ENCODE data around the gene EBLN2.

The EBLN2 gene

DNA sequence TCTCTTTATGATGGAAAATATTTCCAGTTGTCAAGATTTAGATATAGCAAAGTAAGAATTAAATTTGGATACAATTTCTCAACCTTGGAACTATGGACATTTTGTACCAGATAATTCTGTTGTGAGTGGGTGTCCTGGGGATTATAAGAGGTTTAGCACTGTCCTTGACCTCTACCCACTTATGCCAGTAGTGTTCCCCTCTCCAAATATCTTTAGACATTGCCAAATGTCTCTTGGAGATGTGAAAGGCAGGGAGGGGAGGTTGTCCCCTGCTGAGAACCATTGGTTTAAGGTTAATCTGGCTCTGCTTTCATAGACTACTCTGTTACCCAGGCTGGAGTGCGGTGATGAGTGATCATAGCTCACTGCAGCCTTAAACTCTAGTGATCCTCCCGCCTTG, at the start of gene EBLN2:
TSS of gene EBLN2 (plus strand) at position 244 of the 400 bp plus-strand sequence. CDS start 423 bp downstream, outside the sequence.
- DNase-seq: no peak

DNA sequence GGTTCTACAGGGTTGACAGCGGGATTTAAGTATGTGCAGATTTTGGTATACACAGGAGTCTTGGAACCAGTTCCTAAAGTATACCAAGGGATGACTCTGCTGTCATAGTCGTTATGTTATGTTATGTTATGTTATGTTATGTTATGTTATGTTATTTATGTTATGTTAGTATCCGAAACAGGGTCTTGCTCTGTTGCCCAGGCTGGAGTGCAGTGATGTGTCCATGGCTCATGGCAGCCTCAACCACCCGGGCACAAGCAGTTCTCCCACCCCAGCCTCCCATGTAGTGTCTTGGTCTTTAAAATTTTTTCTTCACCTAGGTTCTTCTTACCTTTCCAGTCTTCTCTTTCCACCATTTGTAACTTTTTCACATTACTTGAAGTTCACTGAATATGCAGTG, 43.2 kb upstream of the EBLN2 start:
- DNase-seq: no peak

DNA sequence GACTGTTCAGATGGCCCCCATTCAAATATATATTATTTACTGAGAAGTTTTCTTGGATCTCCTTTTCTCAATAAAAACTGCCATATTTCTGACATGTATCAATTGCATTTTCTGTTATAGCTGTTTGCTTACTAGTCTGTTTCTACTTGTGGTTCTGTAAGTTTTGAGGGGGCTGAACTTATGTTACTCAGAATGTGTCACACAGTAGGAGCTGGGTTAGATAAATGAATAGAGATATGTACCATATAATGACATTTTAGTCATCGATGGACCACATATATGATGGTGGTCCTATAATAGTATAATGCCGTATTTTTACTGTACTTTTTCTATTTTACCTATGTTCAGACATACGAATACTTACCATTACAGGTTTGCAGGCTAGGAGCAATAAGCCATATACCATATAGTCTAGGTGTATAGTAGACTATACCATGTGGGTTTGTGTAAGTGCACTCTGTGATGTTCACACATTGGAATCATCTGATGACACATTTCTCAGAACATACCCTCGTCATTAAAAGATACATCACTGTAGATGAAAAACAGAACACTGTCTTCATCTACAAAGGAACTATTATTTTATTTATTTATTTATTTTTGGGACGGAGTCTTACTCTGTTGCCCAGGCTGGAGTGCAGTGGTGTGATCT, 42.5 kb upstream of the EBLN2 start:
- no peak for DNase-seq

DNA sequence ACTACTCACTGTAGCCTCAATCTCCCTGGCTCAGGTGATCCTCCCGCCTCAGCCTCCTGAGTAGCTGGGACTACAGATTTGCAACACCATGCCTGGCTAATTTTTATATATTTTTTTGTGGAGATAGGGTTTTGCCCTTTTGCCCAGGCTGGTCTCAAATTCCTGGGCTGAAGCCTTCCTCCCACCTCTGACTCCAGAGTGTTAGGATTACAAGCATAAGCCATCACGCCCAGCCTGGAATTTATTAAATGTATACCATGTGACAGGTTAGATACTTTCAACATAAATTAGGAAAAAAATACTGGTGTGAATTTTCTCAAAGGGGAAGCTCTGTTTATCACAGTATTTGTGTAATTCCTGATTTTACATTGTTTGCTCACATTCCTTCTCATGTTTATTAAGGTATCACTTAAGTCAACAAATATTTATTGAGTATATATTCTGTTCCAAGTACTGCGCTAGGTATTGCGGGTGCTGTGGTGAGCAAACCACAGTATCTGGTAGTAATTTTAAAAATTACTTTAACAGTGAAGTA, 40.1 kb upstream of the EBLN2 start:
- no peak for DNase-seq

DNA sequence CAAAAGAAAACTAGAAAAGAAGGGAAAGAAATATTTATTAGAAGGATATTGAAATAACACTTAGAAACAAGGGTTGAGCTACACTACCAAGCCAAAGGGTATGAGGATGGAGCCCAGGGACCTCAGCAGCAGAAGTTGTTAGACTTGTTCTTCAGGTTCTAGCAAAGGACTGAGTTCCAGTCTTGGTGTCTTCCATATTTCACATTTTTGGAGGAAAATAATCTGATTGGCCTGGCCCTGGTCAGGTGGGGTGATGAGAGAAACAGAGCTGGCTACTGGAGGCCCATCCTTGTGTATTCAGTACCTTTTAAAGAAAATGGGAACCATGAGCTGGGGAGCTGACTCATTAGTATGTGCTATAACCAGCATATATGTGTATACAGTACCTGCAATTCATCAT, 36.6 kb upstream of the EBLN2 start:
- no peak for DNase-seq

DNA sequence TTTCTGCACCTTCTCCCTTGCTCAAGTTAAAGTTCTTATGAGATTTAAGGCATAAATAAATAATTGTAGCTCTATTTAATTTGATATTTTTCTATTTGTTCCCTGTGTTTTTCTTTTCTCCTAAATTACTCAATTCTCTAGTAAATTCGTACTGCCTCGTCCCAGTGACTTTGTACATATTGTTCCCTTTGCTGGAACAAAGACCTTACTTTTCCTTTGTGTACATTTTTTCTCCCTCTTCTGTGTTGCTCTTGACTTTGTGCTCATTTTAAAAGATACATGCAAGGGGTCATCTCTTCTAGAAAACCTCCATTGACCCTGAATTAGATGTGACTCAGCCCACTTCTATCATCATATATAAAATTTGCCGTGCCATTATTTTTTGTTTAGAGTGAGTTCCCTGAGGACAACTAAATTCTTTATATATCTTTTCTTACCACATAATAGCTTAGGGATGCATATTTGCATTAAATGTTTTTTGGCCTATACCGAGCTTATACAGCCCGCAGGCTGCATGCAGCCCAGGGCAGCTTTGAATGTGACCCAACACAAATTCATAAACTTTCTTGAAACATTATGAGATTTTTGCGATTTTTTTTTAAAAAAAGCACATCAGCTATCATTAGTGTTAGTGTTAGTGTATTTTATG, 35.2 kb upstream of the EBLN2 start:
- no peak for DNase-seq

DNA sequence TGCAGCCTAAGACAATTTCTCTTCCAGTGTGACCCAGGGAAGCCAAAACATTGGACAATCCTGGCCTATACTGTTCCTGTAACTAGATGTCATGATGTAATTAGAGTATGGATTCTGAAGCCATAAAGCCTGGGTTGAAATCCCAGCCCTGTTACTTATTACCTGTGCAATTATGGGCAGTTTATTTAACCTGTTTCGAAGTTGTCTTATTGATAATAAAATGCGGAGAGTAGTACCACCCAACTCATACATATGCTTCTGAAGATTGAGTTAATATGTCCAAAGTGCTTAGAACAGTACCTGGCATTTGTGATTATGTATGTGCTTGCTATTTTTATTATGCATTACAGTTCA, 34.7 kb upstream of the EBLN2 start:
- no peak for DNase-seq

DNA sequence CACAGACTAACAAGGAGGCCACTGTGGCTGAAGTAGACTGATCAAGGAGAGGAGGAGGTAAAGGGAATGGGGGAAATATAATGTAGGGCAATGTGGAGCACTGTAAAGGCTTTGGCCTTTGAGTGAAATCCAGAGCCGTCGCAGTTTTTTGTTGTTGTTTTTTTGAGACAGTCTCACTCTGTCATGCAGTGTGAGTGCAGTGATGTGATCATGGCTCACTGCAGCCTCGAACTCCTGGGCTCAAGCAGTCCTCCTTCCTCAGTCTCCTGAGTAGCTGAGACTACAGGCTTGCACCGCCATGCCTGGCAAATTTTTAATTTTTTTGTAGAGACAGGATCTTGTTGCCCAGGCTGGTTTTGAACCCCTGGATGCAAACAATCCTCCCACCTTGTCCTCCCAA, 32.7 kb upstream of the EBLN2 start:
- DNase-seq: no peak

DNA sequence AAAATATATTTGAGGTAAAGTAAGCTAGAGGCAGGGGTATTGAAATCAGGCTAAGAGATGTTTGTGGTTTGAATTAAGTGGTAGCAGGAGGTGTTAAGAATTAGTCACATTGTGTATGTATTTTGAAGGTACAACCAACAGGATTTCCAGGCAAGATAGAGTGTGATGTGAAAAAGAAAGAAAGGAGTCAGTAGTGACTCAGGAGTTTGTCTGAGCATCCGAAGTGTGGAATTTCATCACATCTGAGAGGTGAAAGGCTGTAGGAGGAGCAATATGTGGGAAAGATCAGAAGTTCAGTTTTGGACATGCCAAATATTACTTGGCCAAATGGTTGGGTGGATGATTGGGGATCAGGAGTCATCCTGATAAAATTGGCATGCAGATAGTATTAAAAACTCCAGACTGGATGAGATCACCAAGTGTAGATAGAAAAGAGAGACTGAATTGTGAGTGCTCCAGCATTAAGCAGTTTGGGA, 32.1 kb upstream of the EBLN2 start:
- no peak for DNase-seq

DNA sequence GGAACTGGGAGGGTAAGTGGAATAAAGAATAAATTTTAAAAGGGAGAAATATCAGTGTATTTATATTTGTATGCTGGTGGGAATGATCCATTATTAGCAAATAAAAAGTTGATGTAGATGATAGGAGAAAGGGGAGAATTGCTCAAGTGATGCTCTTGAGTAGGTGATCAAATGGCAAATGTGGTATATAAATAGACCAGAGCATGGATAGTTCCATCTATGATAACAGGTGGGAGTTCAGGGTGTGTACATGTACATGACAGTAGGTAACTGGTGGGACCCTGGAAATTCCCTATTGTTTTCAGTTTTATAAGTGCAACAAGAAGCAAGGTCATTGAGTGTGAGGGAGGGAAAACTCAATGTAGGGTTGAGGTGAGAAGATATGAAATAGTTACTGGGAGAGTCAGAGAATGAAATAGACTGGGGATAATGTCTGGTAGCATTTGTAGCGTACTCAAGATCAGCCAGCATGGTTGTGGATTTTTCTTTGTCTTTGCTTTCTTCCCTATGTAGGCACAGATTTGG, 31.3 kb upstream of the EBLN2 start:
- DNase-seq: no peak

DNA sequence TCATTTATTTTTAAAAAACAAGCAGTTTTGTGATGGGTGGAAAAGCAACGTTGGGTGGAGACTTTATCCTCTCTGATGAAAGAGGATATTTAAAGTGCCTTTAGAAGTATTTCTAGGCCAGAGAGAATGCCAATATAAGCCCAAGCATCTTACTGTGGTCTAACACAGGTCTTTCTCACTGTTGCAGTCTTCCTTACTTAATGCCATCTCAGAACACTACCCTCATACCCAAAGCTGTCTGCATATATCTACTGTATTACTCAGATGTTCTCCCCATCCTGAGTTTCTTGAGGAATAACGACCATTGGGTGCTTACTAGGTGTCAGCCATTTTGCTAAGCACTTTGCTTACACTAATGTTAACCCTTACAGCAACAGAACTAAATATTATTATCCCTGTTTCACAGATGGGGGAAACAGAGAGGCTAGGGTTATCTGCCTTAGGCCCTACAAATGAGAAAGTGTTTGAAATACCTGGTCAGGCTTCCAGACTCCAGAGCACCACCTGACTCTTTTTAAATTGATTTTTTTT, 29.8 kb upstream of the EBLN2 start:
- no peak for DNase-seq

DNA sequence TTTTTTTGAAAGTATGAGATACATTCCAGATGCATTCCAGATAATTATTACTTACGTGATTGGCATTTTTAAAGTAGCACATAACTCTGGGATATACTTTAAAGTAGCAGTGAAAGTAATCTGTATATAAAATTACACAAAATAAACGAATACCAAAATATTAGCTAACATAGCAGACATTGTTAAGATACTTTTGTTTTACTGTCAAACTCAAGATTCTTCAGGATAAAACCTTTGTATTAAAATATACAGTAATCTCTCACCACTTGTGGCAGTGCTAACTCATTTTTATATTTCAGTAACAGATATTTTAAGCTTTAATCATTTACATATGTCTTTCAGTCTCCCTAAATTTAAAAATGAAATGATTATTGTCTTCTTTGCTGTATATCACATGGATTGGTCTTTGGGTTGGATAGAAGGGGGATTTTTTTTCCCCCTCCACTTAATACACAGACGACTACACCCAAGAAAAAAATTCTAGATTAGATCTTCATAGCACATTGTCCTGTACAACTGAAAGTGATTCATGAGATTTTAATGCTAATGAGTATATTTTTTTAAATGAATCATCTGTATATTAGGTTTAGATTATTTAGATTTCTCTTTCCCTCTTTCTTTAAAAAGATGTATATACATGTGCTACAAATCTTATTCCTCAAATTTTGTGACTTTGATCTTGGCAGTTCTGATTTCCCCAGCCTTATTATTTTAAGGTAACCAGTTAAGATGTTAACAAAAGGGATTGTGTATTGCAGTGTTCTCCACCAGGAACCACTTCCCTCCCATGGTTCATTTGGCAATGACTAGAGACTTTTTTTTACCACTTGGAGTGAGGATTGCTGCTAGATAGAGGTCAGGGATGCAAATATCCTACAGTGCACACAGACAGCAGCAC, 24.5 kb upstream of the EBLN2 start:
- no peak for DNase-seq

DNA sequence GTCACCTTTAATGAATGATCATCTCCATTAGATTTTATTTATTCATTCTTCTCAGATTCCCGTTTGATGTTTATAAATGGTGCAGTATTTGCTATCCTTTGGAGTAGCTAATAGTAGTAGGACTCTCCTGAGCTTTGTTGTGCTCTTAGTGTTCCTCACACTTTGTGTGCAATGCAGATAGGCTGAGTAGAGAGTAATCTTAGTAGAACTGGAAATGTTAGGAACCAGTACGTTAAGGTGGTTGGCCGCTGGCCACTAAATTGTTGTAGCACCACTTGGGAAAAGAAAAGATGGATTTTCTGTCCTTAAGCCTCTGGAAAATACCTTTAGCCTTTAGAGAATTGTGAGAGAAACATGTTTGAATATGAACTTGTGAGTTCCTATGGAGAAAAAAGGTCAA, 19.9 kb upstream of the EBLN2 start:
- no peak for DNase-seq

DNA sequence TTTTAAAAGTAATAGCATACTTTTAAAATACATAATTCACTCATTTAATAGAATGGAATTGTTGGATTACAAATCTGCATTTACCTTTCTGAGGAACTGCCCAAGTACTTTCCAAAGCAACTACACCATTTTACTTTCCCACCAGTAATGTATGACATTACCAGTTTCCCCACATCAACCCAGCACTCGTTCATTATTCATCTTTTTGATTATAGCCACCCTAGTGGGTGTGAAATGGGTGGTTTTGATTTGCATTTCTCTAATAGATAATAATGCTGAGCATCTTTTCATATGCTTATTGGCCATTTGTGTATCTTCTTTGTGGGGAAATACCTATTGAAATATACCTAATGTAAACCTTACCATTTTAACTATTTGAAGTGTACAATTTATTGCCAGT, 18.0 kb upstream of the EBLN2 start:
- DNase-seq: no peak

DNA sequence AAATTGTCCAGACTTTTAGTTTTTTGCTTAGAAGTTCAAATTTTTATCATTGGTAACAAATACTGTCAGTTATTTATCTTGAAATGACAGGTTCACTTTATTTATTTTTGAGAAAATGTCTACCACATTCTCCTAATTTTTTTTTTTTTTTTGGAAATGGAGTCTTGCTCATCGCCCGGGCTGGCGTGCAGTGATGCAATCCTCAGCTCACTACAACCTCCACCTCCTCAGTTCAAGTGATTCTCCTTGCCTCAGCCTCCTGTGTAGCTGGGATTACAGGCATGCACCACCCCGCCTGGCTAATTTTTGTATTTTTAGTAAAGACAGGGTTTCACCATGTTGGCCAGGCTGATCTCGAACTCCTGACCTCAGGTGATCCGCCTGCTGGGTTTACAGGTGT, 16.1 kb upstream of the EBLN2 start:
- no peak for DNase-seq

DNA sequence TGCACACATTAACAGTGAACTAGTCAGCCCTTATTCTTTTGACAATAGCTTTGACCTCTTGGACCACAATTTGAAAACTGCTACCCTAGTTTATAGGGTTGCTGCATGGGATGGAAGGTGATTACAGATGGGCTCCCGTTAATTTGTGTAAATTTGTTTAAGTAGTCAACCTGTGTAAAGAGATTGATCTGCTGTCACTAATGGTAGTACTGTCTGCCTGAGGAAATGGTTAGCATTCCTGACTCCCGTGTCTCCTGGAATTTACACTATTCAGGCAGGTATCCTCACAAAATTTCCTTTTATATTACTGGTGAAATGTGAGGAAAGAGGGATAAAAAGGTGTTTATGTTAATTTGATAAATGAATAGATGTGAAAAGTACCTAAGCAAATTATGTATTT, 15.3 kb upstream of the EBLN2 start:
- DNase-seq: no peak

DNA sequence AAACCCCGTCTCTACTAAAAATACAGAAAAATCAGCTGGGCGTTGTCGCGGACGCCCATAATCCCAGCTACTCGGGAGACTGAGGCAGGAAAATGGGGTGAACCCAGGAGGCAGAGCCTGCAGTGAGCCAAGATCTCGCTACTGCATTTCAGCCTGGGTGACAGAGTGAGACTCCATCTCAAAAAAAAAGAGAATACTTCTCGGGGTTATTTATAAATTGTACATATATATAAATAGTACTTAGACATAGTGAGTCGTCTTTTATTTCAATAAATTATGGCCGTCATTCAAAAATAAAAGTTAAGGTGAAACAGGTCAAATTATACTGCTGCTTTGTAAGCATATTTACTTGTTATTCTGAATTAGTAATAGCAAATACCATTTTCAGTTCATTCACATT, 12.1 kb upstream of the EBLN2 start:
- DNase-seq: no peak

DNA sequence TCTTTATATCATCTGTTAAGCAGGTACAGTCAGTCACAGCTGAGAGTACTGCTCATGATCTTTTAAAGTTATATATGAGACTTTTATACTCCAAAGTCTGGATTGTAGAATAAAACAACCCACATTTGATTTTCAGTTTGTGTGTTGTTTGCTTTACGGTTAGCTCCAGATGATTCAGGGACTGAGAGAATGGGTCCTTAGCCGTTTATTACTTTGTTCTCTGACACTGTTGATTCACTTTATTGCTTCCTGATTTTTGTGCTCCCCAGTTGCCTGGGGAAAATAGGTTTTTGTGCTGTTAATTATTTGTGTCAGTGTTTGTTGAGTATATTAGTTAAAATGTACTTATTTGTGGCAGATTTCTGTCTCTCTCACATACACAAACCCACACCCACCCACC, 8.6 kb upstream of the EBLN2 start:
- no peak for DNase-seq

DNA sequence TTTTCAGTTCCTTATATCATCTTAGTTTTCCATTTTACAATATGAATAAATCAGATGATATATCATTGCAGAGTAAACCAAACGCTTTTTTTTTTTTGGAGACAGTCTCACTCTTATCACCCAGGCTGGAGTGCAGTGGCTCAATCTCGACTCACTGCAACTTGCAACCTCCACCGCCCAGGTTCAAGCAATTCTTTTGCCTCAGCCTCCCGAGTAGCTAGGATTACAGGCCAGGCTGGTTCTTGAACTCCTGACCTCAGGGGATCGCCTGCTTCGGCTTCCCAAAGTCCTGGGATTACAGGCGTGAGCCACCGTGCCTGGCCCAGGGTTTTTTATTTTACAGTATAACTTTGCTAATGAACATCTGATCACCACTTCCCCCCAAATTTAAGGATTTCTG, 5.9 kb upstream of the EBLN2 start:
- no peak for DNase-seq

DNA sequence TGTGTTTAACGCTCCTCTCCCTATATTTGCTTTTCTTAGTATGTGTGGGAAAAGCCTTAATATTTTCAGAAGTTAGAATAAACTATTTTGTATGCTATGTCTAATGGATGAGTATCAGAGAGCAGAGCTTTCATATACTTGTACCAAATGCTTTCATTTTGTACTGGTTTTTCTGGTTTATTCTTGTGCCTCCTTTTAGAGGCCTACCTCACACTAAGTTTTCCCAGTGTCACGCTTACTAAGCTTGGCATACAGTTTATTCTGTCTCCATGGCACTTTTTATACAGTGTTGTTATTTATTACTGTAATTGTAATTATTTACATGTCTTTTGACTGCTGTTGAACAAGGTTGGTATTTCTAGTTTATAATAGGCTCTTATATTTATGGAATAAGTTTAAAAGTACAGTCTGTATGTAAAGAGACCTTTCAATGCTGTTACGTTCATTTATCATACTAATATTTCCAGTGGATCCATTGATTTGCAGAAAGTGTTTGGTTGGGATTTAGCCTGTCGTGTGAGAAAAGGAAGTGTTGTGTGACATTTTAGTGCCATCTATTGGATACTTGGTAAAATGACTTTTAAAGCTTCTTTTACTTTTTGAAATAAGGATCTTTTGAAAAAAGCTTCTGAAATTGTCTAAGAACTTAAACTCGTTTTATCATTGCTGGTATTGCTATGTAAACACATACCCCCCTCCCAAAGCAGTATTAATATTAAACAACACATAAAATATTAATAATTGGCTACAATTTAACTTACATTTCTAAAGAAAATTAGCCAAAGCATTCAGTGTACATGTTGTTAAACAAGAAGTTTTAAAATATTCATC, 5.2 kb upstream of the EBLN2 start:
- no peak for DNase-seq

DNA sequence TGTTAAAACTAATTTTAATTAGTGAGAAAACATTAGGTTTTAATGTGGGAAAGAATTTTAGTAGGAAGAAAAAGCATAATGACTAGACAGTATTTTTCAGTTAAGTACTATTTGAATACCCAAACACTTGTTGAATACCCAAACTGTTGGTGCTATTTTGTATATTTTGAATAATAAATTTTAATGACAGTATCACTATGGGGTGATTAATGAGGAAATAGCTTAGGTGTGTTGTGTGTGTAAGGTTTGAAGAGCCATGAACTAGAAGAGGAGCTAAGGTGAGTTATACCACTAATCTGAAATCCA, 4.7 kb upstream of the EBLN2 start:
- DNase-seq: no peak

DNA sequence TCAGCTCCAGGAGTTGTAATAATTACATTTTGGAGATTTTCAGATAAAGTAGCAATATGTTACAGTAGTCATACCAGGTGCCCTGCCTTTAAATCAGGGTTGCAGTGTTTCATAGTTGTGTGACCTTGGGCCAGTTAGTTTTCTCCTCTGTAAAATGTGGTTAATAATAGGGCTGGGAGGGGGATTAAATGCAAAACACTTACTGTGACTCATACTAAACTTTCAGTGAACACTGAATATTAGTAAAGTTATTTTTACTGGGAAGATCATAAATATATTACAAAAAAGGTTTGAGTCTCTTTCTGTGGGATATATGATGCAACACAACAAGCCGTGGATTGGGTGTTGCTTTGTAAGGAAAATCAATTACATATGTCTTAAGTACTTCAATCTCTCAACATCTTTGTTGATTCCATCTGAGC, 1.1 kb upstream of the EBLN2 start:
- no peak for DNase-seq
